Measurements from ENCODE around the gene MN1.

- no peak for TF ChIP-seq CTCF (IDR thresholded peaks at IDR 0.05; ENCODE audit: low read depth, low read length, poor library complexity, severe bottlenecking)
- TF ChIP-seq EZH2phosphoT487 (IDR thresholded peaks at IDR 0.05; ENCODE audit: borderline replicate concordance, low read length) = no peak
Observed at GRCh38 chr22:27711012-27711411, 90.5 kb downstream of the MN1 start.

Measured in DOHH2 (cell line).